Inflammatory macrophage treated with lipopolysaccharide for 4 hours (primary cell): ENCODE measurements around the gene GTF2H4.
"Not testable (repeated sequence)": the region's sequence is repeated elsewhere in the genome, so short reads cannot be mapped to it uniquely, and the experiment has no call there.

Experiments used
- DNase-seq: peaks from one replicate; pipeline ENCODE4 v3.0.0-alpha.2; 2020

GTF2H4 gene

DNA sequence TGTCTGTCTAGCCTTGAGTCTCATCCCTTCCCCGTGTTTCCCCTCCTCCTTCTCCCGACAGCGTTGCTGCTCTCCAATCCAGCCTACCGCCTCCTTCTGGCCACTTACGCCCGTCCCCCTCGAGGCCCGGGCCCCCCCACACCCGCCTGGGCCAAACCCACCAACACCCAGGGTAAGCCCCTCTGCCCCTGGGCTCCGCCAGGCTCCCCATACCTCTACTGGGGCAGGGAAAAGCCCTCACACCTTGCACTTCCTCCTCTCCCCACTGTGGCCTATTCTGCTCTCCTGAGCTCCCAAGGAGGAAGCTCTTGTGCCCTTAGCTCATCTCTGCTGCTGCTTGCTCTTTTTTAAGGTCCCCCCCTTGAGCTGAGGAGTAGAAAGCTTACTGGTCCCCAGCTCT lies 12.7 kb upstream of the GTF2H4 start:
- DNase-seq: no peak

DNA sequence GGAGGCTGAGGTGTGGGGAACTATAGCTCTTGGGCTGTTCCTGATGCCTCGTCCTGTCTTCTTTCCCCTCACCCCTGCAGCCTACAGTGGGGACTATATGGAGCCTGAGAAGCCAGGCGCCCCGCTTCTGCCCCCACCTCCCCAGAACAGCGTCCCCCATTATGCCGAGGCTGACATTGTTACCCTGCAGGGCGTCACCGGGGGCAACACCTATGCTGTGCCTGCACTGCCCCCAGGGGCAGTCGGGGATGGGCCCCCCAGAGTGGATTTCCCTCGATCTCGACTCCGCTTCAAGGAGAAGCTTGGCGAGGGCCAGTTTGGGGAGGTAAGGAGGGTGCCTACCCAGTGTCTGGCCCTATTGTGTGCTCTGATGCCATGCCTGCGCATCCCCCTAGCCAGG lies 11.5 kb upstream of the GTF2H4 start:
- no peak for DNase-seq

DNA sequence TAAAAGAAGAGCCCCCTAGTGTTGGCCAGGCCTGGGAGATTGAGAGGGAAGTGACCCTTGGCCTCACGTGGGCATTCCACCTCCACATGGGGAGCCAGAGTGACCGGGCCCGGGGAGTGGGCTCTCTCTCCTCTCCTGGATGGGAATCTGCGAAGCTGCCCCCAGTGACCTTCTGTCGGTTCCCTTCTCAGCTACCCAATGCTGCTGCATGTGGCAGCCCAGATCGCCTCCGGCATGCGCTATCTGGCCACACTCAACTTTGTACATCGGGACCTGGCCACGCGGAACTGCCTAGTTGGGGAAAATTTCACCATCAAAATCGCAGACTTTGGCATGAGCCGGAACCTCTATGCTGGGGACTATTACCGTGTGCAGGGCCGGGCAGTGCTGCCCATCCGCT lies 10.1 kb upstream of the GTF2H4 start:
- no peak for DNase-seq

DNA sequence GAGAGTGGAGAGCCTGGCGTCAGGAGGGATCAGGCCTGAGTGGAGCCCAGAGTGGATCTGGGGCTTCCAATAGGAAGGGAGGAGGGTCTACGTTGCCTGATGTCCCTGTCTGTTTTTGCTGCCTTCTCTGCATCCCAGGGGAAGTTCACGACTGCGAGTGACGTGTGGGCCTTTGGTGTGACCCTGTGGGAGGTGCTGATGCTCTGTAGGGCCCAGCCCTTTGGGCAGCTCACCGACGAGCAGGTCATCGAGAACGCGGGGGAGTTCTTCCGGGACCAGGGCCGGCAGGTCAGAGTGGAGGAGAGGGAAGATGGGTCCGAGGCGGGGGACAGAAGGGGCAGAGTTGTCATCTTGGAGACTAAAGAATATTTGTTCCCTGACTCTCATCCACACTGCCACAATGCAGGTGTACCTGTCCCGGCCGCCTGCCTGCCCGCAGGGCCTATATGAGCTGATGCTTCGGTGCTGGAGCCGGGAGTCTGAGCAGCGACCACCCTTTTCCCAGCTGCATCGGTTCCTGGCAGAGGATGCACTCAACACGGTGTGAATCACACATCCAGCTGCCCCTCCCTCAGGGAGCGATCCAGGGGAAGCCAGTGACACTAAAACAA lies 9.2 kb upstream of the GTF2H4 start:
- no peak for DNase-seq

DNA sequence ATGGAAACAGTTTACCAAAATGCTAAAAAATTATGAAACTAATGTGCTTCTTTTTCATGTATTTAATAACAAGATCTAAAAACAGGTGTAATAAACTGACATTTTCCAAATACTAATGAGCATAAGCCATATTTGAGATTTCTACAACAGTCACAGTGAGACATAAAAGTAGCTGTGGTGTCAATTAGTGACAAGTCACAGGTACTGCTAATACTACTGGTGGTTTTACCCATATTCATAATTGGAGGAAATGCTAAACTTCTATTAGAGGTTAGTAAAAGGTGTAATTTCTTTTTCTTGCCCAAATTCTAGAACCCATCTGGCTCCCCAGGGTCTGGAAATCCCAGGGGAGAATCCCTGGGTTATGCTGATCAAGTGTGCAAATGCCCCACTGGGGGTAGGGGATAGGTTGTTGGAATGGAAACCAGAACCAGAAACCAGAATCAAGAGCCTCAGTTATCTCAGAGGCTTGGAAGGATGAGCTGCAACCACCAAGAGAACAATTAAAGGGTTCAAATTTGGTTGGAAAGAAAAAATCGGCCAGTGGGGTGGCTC lies 7.1 kb upstream of the GTF2H4 start:
- DNase-seq: no peak

DNA sequence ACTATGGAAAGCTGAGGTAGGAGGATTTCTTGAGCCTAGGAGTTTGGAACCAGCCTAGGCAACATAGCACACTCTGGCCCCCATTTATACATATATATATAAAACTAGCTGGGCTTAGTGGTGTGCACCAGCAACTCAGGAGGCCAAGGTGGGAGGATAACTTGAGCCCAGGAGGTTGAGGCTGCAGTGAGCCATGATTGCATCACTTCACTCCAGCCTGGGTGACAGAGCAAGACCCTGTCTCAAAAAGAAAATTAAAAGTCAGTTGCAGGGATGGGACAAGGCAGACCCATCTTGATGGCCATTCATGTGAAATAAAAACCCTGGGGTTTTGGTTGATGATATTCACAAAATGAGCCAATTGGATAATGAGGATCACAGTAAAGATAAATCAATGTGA lies 6.6 kb upstream of the GTF2H4 start:
- DNase-seq: no peak

DNA sequence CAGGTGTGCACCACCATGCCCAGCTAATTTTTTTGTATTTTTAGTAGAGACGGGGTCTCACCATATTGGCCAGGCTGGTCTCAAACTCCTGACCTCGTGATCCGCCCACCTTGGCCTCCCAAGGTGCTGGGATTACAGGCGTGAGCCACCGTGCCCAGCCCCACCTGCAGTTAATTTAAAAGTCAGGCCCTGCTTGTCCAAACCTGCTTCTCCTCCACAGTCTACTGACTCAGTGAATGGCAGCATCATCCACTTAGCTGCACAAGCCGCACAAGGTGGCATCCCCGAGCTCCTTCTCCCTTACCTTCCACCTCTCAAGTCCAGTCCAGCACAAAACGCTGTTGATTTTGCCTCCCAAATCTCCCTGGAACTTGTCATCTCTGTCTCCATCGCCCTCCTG lies 5.8 kb upstream of the GTF2H4 start:
- DNase-seq: not testable (repeated sequence)

DNA sequence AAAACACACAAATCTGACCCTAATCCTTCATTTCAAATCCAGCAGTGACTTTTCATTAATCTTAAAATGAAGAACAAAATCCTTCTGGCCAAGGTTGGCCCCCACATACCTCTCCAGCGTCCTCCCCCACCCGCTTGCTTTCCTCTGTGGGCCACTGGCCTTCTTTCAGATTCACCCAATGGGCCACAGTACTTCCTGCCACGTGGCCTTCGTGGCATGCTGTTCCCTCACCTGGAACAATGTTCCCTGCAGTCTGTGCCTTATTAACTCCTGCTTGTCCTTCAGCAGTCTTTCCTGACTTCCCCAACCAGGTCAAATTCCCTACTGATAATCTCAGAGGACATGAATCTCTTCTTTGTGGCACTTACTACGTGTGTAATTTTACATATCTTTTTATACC lies 5.3 kb upstream of the GTF2H4 start:
- no peak for DNase-seq

DNA sequence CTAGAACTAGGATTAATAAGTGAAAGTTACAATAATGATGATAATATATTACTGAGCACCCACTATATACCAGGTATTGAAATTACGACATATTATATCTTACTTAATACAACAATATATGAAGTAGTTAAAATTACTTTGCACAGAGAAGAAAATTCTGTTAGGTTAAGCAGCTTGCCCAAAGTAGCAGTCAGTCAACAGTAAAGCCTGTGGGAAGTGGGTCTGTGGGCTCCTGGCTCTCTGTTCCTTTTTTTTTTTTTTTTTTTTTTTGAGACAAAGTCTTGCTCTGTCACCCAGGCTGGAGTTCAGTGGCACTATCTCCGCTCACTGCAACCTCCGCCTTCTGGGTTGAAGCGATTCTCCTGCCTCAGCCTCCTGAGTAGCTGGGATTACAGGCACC lies 4.8 kb upstream of the GTF2H4 start:
- DNase-seq: no peak

DNA sequence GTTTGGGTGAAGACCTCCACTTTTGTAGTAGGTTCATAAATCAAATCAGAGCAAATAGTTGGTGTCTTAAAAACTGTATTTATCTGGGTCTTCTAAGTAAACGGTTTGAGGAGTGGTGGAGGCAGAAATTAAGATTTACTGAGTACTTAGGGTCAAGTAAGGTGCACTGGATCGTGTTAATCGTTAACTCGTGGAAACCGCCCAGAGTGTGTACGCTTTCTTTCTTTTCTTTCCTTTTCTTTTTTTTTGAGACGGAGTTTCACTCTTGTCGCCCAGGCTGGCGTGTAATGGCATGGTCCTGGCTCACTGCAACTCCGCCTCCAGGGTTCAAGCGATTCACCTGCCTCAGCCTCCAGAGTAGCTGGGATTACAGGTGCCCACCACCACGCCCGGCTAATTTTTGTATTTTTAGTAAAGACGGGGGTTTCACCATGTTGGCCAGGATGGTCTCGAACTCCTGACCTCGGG lies 683 bp upstream of the GTF2H4 start:
- DNase-seq: not testable (repeated sequence)

DNA sequence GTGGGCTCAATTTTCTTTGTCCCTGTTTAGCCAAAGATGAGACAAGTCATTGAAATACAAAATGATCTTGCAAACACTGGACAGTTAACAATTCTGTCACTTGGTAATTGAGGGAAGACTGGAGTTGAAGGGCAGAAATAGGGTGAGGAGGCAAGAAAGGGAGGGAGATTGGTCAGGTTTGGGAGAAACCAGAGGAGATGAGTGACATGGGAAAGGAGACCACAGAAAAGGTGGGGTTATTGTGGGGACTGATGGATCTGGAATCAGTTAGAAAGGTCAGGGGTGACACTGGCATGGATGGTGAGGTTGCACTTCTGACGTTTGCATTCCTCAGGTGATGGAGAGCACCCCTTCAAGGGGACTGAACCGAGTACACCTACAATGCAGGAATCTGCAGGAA lies 693 bp downstream of the GTF2H4 start:
- DNase-seq: no peak

DNA sequence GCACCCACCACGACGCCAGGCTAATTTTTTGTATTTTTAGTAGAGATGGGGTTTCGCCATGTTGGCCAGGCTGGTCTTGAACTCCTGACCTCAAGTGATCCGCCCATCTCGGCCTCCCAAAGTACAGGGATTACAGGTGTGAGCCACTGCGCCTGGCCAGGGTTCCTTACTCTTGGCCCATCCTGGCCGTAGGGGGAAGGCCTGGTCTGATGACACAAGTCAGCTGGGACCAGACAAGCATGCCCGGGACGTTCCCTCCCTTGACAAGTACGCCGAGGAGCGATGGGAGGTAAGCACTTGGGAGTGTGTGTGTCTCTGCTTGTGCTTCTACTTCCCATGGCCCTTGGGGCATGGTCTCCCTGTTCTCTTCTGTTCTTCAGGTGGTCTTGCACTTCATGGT lies 2.5 kb downstream of the GTF2H4 start:
- not testable (repeated sequence) for DNase-seq

DNA sequence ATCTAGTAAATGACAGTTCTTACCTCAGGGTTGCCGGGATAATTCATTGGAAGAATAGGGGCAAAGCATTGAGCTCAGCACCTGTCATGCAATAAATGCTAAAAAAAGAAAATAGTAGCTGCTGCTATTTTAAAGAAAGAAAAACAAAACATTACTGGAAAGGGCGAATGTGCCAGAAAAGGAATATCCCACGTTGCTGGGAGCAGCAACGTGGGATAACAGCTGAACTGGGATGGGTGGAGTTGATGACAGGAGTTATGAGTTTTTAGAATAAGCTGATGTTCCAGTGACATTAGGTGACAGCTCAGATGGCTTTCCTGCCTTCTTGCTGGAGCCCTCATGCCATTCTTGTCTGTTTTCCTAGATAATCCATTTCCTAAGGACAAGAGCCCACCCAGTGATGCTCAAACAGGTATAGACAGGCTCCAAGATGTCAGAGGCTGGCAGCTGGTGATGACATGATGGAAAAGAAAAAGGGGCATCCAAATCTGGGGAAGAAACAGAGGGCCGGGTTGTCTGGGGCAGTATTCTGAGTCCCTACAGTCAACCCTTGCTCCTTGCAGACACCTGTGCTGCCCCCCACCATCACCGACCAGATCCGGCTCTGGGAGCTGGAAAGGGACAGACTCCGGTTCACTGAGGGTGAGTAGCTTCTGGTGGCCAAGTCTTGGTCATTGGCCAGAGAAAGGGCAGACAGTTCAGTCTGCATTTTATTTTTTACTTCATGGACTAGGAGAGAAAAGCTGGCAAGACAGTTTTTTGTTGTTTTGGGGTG lies 4.9 kb downstream of the GTF2H4 start:
- DNase-seq: no peak

DNA sequence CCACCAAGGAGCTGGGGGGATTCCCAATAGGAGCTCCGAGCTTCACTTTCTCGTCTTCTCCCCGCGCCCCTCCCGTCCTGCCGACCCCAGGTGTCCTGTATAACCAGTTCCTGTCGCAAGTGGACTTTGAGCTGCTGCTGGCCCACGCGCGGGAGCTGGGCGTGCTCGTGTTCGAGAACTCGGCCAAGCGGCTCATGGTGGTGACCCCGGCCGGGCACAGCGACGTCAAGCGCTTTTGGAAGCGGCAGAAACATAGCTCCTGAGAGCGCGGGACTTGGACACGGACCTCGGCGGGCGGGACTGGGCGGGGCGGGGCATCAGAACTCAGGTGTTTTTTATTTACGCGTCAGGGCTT lies 5.7 kb downstream of the GTF2H4 start:
- no peak for DNase-seq

DNA sequence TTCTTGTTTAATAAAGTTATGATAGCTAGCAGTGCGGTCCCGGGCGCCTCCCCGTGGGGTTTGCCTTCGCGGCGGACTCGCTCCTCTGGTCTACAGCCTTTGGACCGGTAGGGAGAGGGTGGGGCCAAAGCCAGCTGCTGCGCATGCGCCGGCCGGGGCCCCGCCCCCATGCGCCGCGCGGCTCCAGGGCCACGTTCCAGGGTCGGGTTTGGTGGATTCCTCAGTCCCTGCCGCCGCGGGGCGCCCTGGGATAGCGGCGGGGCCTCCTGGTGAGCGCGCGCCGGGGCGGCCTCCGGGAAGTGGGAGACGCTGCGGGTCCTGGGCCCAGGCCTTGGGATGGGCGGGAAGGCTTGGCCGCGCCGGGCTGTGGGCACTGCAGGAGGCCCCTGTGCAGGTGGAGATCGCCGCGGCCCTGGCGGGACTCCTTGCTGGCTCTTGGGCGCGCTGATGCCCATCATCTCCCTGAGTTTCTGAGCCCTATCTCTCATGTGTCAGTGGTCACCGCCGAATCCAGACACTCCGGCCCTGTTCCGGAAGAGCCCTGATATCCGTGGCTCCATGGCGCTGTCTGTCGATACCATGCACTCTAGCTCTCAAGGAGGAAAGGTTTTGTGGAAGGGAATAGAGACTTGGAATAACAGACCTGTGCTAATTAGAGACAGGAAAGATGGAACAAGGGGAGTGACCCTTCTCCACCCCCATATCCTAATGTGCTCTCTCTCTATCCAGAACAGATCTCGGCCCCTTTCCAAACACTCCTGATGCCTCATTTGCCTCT lies 6.3 kb downstream of the GTF2H4 start, which contains the start of gene VARS2:
Gene VARS2 (plus strand): TSS at position 163 of the 778 bp plus-strand sequence. CDS start 599 bp downstream, at position 762.
- DNase-seq: peak; percentile 84

DNA sequence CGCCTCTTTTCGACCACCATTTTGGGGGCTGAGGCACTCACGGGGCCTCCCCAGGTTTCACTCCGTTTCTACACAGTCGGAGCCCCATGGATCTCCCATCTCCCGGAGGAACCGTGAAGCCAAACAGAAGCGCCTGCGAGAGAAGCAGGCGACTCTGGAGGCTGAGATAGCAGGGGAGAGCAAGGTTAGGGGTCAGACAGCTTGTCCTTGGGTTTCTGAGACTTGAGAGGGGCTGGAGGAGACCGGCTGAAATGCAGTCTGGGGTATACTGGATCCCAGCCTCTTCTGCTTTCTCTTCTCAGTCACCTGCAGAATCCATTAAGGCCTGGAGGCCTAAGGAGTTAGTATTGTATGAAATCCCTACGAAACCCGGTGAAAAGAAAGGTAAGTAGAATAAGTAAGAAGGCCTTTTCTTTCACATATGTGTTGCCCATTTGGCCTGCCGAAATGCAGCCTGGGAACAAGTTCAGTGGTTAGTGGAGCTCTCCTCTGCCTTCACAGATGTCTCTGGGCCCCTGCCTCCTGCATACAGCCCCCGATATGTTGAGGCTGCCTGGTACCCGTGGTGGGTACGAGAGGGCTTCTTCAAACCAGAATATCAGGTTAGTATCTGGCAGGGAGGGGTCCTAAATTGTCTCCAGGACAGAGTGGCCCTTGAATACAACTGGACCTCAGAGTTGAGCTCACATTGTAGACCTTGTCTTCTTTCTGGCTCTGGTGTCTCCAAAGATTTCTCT lies 7.0 kb downstream of the GTF2H4 start:
- no peak for DNase-seq

DNA sequence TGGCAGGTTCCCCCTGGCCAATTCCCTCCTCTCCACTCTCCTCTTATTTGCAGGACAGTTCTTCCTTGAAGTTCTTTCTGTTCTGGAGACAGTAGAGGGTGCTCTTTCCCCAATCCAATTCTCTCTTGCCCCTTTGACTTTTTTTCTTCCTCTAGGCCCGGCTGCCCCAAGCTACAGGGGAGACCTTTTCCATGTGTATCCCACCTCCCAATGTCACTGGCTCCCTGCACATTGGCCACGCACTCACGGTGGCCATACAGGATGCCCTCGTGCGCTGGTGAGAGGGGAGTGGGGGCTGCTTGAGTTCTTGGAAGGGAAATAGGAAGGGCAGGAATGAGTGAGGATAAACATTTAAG lies 7.6 kb downstream of the GTF2H4 start:
- DNase-seq: peak; percentile 60

DNA sequence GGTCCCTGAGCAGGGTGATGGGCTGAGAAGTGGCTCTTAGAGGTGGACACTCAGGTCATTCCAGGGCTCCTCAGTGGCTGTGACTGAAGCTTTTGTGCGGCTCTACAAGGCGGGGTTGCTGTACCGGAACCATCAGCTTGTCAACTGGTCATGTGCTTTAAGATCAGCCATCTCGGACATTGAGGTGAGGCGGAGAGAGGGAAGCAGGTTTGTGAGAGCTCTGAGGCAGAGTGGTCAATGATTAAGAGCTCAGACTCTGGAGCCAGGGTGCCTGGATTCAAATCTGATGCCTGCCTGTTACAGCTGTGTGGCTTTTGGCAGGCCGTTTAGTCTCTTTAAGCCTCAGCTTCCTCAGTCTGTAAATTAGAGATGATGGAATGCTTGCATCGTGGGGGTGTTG lies 9.0 kb downstream of the GTF2H4 start:
- no peak for DNase-seq

DNA sequence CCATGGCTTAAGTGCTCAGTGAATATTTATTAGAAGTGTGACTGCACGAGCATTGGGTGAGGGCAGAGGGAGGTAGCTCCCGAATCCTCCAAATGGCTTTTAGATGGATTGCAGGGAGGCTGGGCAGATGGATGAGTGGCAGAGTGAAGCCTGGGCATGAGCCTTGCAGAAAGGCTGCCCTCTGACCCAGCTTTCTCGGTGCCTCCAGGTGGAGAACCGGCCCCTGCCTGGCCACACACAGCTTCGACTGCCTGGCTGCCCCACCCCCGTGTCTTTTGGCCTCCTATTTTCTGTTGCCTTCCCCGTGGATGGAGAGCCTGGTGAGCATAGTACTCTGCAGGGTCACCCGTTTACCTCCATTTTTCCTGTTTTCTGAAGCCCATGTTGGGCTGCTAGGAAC lies 9.5 kb downstream of the GTF2H4 start:
- no peak for DNase-seq

DNA sequence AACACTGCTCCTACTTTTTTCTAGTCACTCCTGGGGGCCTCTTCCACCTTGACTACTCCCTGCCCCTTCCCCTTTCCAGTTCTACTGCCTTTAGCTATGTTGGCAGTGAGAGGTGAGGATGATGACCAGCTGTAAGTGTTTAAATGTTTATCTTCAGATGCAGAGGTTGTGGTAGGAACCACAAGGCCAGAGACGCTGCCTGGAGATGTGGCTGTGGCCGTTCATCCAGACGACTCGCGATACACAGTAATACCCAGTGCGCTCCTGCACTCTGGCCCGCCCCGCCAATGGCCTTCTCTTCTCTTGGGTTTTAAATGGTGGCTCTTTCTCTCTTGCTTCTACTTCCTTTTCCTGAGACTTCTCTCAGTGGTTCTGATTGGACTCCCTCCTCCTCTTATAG lies 10.7 kb downstream of the GTF2H4 start:
- DNase-seq: no peak

DNA sequence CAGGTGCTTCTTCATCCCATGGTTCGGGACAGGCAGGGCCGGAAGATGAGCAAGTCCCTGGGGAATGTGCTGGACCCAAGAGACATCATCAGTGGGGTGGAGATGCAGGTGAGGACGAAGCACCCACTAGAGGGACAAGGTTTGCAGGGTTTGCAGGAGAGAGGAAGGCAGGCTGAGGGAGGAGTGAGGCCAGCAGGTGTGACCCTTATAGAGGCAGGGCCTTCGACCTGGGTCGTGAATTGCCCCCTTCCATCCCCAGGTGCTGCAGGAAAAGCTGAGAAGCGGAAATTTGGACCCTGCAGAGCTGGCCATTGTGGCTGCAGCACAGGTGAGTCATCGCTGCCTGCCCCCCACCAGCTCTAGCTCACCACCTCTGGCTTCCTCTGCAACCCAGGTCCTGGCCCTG lies 14.4 kb downstream of the GTF2H4 start:
- no peak for DNase-seq

DNA sequence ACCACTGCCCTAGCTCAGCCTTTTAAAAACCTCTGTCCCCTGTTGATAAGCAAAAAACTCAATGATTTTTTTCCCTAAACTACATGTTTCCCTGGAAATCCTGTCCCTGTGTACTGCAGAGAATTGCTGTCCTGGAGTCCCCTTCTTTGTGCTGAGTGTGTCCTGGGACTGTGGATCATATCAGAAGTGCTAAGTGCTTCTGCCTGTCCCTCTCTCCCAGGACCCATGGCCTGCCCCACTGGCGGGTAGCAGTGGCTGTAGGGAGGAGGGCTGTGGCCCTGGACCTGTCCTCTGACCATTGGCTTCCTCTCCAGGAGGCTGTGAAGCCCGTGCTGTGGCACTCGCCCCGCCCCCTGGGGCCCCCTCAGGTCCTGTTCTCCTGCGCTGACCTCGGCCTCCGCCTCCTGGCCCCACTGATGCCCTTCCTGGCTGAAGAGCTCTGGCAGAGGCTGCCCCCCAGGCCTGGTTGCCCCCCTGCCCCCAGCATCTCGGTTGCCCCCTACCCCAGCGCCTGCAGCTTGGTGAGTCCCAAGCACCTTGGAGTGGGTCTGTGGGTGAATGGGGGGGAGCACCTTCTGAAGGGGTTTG lies 16.1 kb downstream of the GTF2H4 start:
- not testable (repeated sequence) for DNase-seq

DNA sequence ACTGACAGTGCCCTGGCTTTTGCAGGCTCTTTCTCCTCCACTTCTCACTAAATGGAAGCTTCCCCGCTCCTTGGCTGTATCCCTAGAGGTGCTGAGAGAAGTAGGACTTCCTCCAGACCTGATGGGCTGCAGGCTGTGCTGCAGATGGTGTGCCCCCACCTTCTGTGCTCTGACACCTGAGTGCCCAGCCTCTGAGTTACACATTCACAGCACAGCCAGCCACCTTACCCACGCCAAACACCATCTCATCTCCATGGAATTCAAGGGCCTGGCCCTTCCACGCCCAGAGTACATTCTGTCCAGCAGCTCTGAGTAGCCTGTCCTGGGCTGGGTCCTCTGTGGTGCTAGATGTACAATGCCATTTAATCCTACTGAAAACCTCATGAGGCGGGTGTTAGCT lies 18.6 kb downstream of the GTF2H4 start:
- DNase-seq: no peak
